Measurements from ENCODE around the gene PPIL1.
"Not testable (repeated sequence)": the region's sequence is repeated elsewhere in the genome, so short reads cannot be mapped to it uniquely, and the experiment has no call there.

The PPIL1 gene

GRCh38 chr6:36817847-36818246 is 56.8 kb downstream of the PPIL1 start:
- DNase-seq: no peak

DNA sequence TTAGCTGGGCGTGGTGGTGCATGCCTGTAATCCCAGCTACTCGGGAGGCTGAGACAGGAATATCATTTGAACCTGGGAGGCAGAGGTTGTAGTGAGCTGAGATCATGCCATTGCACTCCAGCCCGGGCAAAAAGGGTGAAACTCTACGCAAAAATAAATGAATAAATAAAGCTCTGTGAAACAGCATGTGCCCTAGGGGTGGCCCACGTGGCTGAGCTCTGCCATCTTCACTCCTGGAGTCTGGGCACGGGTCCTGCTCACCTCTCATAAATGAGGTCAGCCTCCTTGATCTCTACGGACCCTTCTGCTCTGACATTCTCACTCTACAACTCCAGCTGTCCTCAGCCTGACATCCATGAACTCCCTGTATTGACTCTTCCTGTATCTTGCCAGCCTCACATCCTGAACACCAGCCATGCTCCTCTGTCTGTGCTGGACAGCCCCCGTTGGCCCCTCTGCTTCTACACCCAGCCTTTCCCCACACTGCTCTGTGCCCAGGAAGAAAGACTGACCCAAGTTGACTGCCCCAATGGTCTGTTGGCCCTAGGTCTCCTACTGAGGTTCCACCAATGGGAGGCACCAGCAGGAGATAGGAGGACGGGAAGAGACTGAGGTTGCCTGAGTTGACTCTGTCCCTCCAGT is 57.3 kb downstream of the PPIL1 start:
- DNase-seq: no peak

- no peak for DNase-seq
Measured at GRCh38 chr6:36815962-36816735, 58.5 kb downstream of the PPIL1 start.

- DNase-seq: no peak
Measured at GRCh38 chr6:36814249-36814648, 60.4 kb downstream of the PPIL1 start.

GRCh38 chr6:36813526-36813925 is 61.1 kb downstream of the PPIL1 start:
- no peak for DNase-seq

GRCh38 chr6:36813047-36813446 is 61.6 kb downstream of the PPIL1 start:
- DNase-seq: not testable (repeated sequence)

GRCh38 chr6:36809941-36810803 is 64.4 kb downstream of the PPIL1 start:
- DNase-seq: no peak

- DNase-seq: no peak
Measured at GRCh38 chr6:36809156-36809555, 65.4 kb downstream of the PPIL1 start.

- no peak for DNase-seq
Measured at GRCh38 chr6:36808634-36809033, 66.0 kb downstream of the PPIL1 start.

DNA sequence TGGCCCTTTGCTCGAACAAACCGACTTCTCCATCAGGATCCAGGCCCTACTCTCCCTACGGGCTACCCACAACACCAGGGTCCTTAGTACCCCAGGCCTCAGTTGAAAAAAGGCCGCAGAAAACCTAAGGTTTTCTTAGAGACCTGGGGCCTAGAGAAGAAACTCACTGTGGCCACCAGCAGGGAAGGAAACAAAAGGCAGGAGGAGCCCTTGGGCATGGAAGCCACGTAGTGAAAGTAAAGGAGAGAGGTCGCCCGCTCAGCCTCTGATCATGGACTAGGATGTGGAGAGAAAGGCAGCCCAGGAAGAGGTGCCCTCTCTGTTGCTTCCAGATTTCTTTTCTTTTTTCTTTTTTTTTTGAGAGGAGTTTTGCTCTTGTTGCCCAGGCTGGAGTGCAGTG is 66.9 kb downstream of the PPIL1 start:
- no peak for DNase-seq

GRCh38 chr6:36807143-36807542 is 67.5 kb downstream of the PPIL1 start:
- no peak for DNase-seq

DNA sequence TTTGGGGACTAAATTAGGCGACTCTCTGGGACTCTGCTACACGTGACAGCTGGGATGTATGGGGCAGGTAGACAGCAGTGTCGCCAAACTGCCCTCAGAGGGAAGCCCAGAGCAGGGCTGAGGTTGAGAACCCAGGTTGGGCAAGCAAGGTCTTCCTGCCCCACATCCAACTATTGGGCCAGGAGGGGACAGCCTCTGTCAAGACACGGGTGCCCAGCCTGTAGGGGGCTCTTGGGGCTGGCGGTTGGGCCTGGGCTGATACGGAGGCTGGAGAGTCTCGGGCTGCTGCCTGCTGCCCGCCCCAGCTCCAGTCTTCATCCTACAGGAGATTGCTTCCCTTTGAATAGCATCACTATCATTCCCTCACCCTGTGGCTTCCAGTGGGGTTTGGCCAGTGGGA is 68.7 kb downstream of the PPIL1 start:
- no peak for DNase-seq

DNA sequence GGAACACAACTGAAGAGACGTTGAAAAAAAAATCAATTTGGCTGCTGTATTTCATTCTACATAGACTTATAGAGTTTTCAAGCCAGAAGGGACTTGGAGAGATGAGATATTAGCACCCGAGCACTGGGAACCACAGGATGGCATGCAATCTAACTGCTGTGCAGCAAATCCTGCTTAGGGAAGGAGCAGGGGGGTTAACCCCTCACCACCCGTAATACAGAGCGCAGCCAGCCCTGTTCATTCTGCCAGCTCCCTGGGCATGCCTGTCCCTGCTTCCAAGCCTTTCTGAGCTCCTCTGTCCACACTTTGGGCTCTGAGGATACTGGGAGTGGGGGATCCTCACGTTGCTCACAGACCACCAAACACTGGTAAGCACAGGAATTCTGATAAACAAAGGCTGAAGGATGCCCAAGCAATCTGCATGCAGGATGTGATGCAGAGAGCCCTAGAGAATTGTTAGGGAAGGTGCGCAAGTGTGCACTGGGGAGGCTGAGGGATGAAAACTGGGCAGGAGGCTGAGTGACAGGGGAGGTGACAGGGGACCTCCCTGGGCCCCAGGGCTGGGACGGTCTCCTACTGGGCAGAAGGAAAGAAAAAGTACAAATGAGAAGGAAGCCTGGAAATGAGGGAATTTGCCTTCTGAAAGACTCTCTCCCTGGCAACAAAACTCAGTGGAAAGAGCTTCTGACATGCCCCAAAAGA is 69.4 kb downstream of the PPIL1 start:
- no peak for DNase-seq

Measured in anterior cingulate cortex (tissue), 58 donors.